ENCODE results near the gene MTERF4.
"Not testable (repeated sequence)": the region's sequence is repeated elsewhere in the genome, so short reads cannot be mapped to it uniquely, and the experiment has no call there.

The MTERF4 gene

GRCh38 chr2:241094924-241095420 is 7.1 kb downstream of the MTERF4 start:
- Histone ChIP-seq H3K27ac (ENCODE audit: low read length) (no peak overlapping the region), H3K9me3 (ENCODE audit: control insufficient read depth in 2 of 2, low read length in 2 of 2) (no peaks in the 10 kb centered on the region)

GRCh38 chr2:241094172-241094571 is 7.9 kb downstream of the MTERF4 start:
- Histone ChIP-seq H3K36me3 (ENCODE audit: control insufficient read depth in 2 of 2, insufficient read depth in 2 of 2, low read length in 2 of 2) (peaks cover 53 to 63% of the 10 kb centered on the region in 2 donors), H3K9me3 (ENCODE audit: control insufficient read depth in 2 of 2, low read length in 2 of 2) (no peaks in the 10 kb centered on the region), H3K27ac (ENCODE audit: low read length) (no peak overlapping the region), H3K9ac (ENCODE audit: low read length in 2 of 2) (no peak overlapping the region), H3K4me1 (ENCODE audit: control insufficient read depth, insufficient read depth, low read length) (no peaks in the 10 kb centered on the region), H3K4me3 (ENCODE audit: low read length in 2 of 2) (no peak overlapping the region), H3K27me3 (ENCODE audit: control insufficient read depth in 1 of 2, insufficient read depth in 2 of 2, low read length in 2 of 2) (no peaks in the 10 kb centered on the region)

More at GRCh38 chr2:241094924-241095420, 7.1 kb downstream of the MTERF4 start:
- H3K9ac ChIP-seq (ENCODE audit: low read length in 2 of 2), result no peak overlapping the region
- peaks cover 4% of the 10 kb centered on the region for H3K4me1 ChIP-seq (ENCODE audit: control insufficient read depth, insufficient read depth, low read length)
- no peaks in the 10 kb centered on the region for H3K27me3 ChIP-seq (ENCODE audit: control insufficient read depth in 1 of 2, insufficient read depth in 2 of 2, low read length in 2 of 2)
- peaks cover 47 to 60% of the 10 kb centered on the region in 2 donors for H3K36me3 ChIP-seq (ENCODE audit: control insufficient read depth in 2 of 2, insufficient read depth in 2 of 2, low read length in 2 of 2)
- H3K4me3 ChIP-seq (ENCODE audit: low read length in 2 of 2), result no peak overlapping the region

GRCh38 chr2:241093133-241093781 is 8.8 kb downstream of the MTERF4 start:
- H3K4me3 ChIP-seq (ENCODE audit: low read length in 2 of 2); H3K9me3 ChIP-seq (ENCODE audit: control insufficient read depth in 2 of 2, low read length in 2 of 2); H3K4me1 ChIP-seq (ENCODE audit: control insufficient read depth, insufficient read depth, low read length); H3K9ac ChIP-seq (ENCODE audit: low read length in 2 of 2); H3K27ac ChIP-seq (ENCODE audit: low read length); H3K27me3 ChIP-seq (ENCODE audit: control insufficient read depth in 1 of 2, insufficient read depth in 2 of 2, low read length in 2 of 2): not testable (repeated sequence)
- H3K36me3 ChIP-seq (ENCODE audit: control insufficient read depth in 2 of 2, insufficient read depth in 2 of 2, low read length in 2 of 2), result peaks cover 60 to 69% of the 10 kb centered on the region in 2 donors

- Histone ChIP-seq H3K9me3 (ENCODE audit: control insufficient read depth in 2 of 2, low read length in 2 of 2) (no peaks in the 10 kb centered on the region), H3K4me1 (ENCODE audit: control insufficient read depth, insufficient read depth, low read length) (no peaks in the 10 kb centered on the region), H3K27ac (ENCODE audit: low read length) (no peak overlapping the region), H3K4me3 (ENCODE audit: low read length in 2 of 2) (no peak overlapping the region), H3K36me3 (ENCODE audit: control insufficient read depth in 2 of 2, insufficient read depth in 2 of 2, low read length in 2 of 2) (peaks cover 66 to 73% of the 10 kb centered on the region in 2 donors), H3K27me3 (ENCODE audit: control insufficient read depth in 1 of 2, insufficient read depth in 2 of 2, low read length in 2 of 2) (no peaks in the 10 kb centered on the region), H3K9ac (ENCODE audit: low read length in 2 of 2) (no peak overlapping the region)
Observed at GRCh38 chr2:241092677-241093076, 9.4 kb downstream of the MTERF4 start.

GRCh38 chr2:241091734-241092445 is 10.2 kb downstream of the MTERF4 start:
- no peaks in the 10 kb centered on the region for H3K4me1 ChIP-seq (ENCODE audit: control insufficient read depth, insufficient read depth, low read length)
- no peak overlapping the region for H3K9ac ChIP-seq (ENCODE audit: low read length in 2 of 2)
- no peak overlapping the region for H3K27ac ChIP-seq (ENCODE audit: low read length)
- no peak overlapping the region for H3K4me3 ChIP-seq (ENCODE audit: low read length in 2 of 2)
- H3K9me3 ChIP-seq (ENCODE audit: control insufficient read depth in 2 of 2, low read length in 2 of 2), result no peaks in the 10 kb centered on the region
- no peaks in the 10 kb centered on the region for H3K27me3 ChIP-seq (ENCODE audit: control insufficient read depth in 1 of 2, insufficient read depth in 2 of 2, low read length in 2 of 2)
- peaks cover 69 to 72% of the 10 kb centered on the region in 2 donors for H3K36me3 ChIP-seq (ENCODE audit: control insufficient read depth in 2 of 2, insufficient read depth in 2 of 2, low read length in 2 of 2)

- H3K9ac ChIP-seq (ENCODE audit: low read length in 2 of 2), result no peak overlapping the region
- H3K36me3 ChIP-seq (ENCODE audit: control insufficient read depth in 2 of 2, insufficient read depth in 2 of 2, low read length in 2 of 2), result peaks cover 64 to 73% of the 10 kb centered on the region in 2 donors
- no peaks in the 10 kb centered on the region for H3K27me3 ChIP-seq (ENCODE audit: control insufficient read depth in 1 of 2, insufficient read depth in 2 of 2, low read length in 2 of 2)
- H3K4me1 ChIP-seq (ENCODE audit: control insufficient read depth, insufficient read depth, low read length), result no peaks in the 10 kb centered on the region
- H3K9me3 ChIP-seq (ENCODE audit: control insufficient read depth in 2 of 2, low read length in 2 of 2), result no peaks in the 10 kb centered on the region
- no peak overlapping the region for H3K4me3 ChIP-seq (ENCODE audit: low read length in 2 of 2)
- no peak overlapping the region for H3K27ac ChIP-seq (ENCODE audit: low read length)
Observed at GRCh38 chr2:241091201-241091600, 10.9 kb downstream of the MTERF4 start.

GRCh38 chr2:241088791-241089732 is 13.0 kb downstream of the MTERF4 start:
- H3K4me3 ChIP-seq (ENCODE audit: low read length in 2 of 2), result no peak overlapping the region
- no peaks in the 10 kb centered on the region for H3K4me1 ChIP-seq (ENCODE audit: control insufficient read depth, insufficient read depth, low read length)
- peaks cover 53 to 60% of the 10 kb centered on the region in 2 donors for H3K36me3 ChIP-seq (ENCODE audit: control insufficient read depth in 2 of 2, insufficient read depth in 2 of 2, low read length in 2 of 2)
- H3K27ac ChIP-seq (ENCODE audit: low read length), result no peak overlapping the region
- no peaks in the 10 kb centered on the region for H3K9me3 ChIP-seq (ENCODE audit: control insufficient read depth in 2 of 2, low read length in 2 of 2)
- no peak overlapping the region for H3K9ac ChIP-seq (ENCODE audit: low read length in 2 of 2)
- H3K27me3 ChIP-seq (ENCODE audit: control insufficient read depth in 1 of 2, insufficient read depth in 2 of 2, low read length in 2 of 2), result no peaks in the 10 kb centered on the region

- Histone ChIP-seq H3K9ac (ENCODE audit: low read length in 2 of 2) (no peak overlapping the region), H3K4me3 (ENCODE audit: low read length in 2 of 2) (no peak overlapping the region), H3K36me3 (ENCODE audit: control insufficient read depth in 2 of 2, insufficient read depth in 2 of 2, low read length in 2 of 2) (peaks cover 47 to 57% of the 10 kb centered on the region in 2 donors), H3K27me3 (ENCODE audit: control insufficient read depth in 1 of 2, insufficient read depth in 2 of 2, low read length in 2 of 2) (no peaks in the 10 kb centered on the region), H3K9me3 (ENCODE audit: control insufficient read depth in 2 of 2, low read length in 2 of 2) (no peaks in the 10 kb centered on the region), H3K4me1 (ENCODE audit: control insufficient read depth, insufficient read depth, low read length) (no peaks in the 10 kb centered on the region), H3K27ac (ENCODE audit: low read length) (no peak overlapping the region)
Observed at GRCh38 chr2:241088376-241088775, 13.7 kb downstream of the MTERF4 start.

- no peak overlapping the region for H3K9ac ChIP-seq (ENCODE audit: low read length in 2 of 2)
- no peak overlapping the region for H3K4me3 ChIP-seq (ENCODE audit: low read length in 2 of 2)
- no peak overlapping the region for H3K27ac ChIP-seq (ENCODE audit: low read length)
- H3K36me3 ChIP-seq (ENCODE audit: control insufficient read depth in 2 of 2, insufficient read depth in 2 of 2, low read length in 2 of 2), result peaks cover 40 to 51% of the 10 kb centered on the region in 2 donors
- no peaks in the 10 kb centered on the region for H3K9me3 ChIP-seq (ENCODE audit: control insufficient read depth in 2 of 2, low read length in 2 of 2)
- no peaks in the 10 kb centered on the region for H3K27me3 ChIP-seq (ENCODE audit: control insufficient read depth in 1 of 2, insufficient read depth in 2 of 2, low read length in 2 of 2)
- H3K4me1 ChIP-seq (ENCODE audit: control insufficient read depth, insufficient read depth, low read length), result no peaks in the 10 kb centered on the region
Observed at GRCh38 chr2:241087420-241088268, 14.4 kb downstream of the MTERF4 start.

Data from stomach smooth muscle (tissue), 2 donors.